Measurements from ENCODE around the gene DDX24. TPM values are rescaled to one million over a fixed set of nuclear protein-coding genes. Genes with fewer than 3 reads are reported as not detected.

The DDX24 gene
- total RNA-seq, 1 donor from 2014 or later: 206 TPM

DNA sequence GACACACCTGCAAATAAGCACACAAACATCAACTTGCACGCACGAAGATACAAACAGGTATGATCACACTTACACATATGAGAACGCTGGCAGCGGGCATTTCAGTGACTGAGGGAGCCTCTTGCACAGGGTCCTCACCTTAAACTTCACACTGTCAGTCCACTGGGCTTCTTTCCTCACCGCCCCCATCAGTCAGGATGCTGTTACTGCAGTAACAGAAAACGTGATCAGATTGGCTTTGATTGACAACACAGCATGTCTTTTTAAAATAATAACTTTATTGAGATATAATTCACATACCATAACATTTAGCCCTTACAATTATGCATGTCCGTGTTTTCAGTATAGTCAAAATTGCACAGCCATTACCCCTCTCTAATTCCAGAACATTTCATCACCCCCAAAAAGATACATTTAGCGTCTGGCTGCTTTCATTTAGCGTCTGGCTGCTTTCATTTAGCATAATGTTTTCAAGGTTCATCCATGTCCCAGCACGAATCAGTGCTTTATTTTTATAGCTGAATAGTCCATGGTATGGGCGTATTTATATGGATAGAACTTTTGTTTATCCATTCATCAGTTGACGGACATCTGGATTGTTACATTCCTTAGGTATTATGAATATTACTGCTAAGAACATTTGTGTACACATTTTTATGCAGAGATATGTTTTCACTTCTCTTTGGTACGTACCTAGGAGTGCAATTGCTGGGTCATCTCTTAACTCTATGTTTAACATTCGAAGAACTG, 75.5 kb downstream of the DDX24 start:
- Histone ChIP-seq H3K9me3 (ENCODE audit: insufficient read depth, low read depth, low read length) (no peaks in the 10 kb centered on the region), H3K4me1 (ENCODE audit: insufficient read depth, low read length) (peaks cover 5% of the 10 kb centered on the region), H3K79me2 (ENCODE audit: insufficient read depth, low read length) (no peaks in the 10 kb centered on the region), H3K4me3 (ENCODE audit: insufficient read depth, low read depth, low read length) (no peak overlapping the region), H3K4me2 (ENCODE audit: low read length) (no peak overlapping the region), H3K36me3 (ENCODE audit: insufficient read depth, low read length) (no peaks in the 10 kb centered on the region), H3K27ac (ENCODE audit: low read depth, low read length) (no peak overlapping the region), H4K20me1 (ENCODE audit: insufficient read depth, low read length) (no peaks in the 10 kb centered on the region), H2AFZ (ENCODE audit: low read depth, low read length) (no peak overlapping the region), H3K9ac (ENCODE audit: low read length) (no peak overlapping the region), H3K27me3 (ENCODE audit: insufficient read depth, low read length) (peaks cover 24% of the 10 kb centered on the region)
- TF ChIP-seq, protein P1, sequence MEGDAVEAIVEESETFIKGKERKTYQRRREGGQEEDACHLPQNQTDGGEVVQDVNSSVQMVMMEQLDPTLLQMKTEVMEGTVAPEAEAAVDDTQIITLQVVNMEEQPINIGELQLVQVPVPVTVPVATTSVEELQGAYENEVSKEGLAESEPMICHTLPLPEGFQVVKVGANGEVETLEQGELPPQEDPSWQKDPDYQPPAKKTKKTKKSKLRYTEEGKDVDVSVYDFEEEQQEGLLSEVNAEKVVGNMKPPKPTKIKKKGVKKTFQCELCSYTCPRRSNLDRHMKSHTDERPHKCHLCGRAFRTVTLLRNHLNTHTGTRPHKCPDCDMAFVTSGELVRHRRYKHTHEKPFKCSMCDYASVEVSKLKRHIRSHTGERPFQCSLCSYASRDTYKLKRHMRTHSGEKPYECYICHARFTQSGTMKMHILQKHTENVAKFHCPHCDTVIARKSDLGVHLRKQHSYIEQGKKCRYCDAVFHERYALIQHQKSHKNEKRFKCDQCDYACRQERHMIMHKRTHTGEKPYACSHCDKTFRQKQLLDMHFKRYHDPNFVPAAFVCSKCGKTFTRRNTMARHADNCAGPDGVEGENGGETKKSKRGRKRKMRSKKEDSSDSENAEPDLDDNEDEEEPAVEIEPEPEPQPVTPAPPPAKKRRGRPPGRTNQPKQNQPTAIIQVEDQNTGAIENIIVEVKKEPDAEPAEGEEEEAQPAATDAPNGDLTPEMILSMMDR (IDR thresholded peaks at IDR 0.05; ENCODE audit: insufficient read depth, low read depth, low read length): peak; percentile 35
- TF ChIP-seq EZH2 (IDR thresholded peaks at IDR 0.05; ENCODE audit: insufficient read depth, low read length): no peak
- Mint-ChIP-seq H3K36me3 (ENCODE audit: low read depth, unreplicated experiment) (no peaks in the 10 kb centered on the region), H3K4me3 (ENCODE audit: unreplicated experiment) (no peak overlapping the region), H3K27ac (ENCODE audit: unreplicated experiment) (no peak overlapping the region), H3K4me1 (ENCODE audit: low read depth, unreplicated experiment) (peaks cover 6% of the 10 kb centered on the region), H3K27me3 (ENCODE audit: low read depth, unreplicated experiment) (peaks cover 52% of the 10 kb centered on the region), H3K9me3 (ENCODE audit: unreplicated experiment) (no peaks in the 10 kb centered on the region)
- FAIRE-seq (no peak), DNase-seq (ENCODE audit: low read depth) (no peak)

DNA sequence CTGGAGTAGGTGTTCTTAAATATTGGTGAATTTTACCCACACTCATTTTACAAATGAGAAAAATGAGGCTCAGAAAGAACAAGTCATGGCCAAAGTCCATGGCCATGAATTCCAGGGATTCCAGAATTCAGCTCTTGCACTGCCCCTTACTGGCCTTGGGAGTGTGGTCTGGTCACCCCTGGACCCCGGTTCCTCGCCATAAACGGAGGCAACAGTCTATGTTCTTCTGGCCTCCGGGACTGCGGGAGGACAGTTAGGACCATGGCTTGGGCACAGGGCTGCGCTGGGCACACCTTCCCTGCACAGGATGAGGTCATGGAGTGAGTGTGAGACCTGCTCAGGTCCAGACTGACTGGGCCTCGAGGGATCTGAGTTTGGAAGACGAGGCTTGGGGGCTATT, 77.0 kb downstream of the DDX24 start:
- Mint-ChIP-seq H3K9me3 (ENCODE audit: unreplicated experiment) (no peaks in the 10 kb centered on the region), H3K4me1 (ENCODE audit: low read depth, unreplicated experiment) (peaks cover 2% of the 10 kb centered on the region), H3K27ac (ENCODE audit: unreplicated experiment) (no peak overlapping the region), H3K27me3 (ENCODE audit: low read depth, unreplicated experiment) (peaks cover 57% of the 10 kb centered on the region), H3K4me3 (ENCODE audit: unreplicated experiment) (no peak overlapping the region), H3K36me3 (ENCODE audit: low read depth, unreplicated experiment) (no peaks in the 10 kb centered on the region)
- no peaks in the 10 kb centered on the region for H3K9me3 ChIP-seq (ENCODE audit: insufficient read depth, low read depth, low read length)
- no peak overlapping the region for H3K4me3 ChIP-seq (ENCODE audit: insufficient read depth, low read depth, low read length)
- H3K79me2 ChIP-seq (ENCODE audit: insufficient read depth, low read length): no peaks in the 10 kb centered on the region
- no peak overlapping the region for H2AFZ ChIP-seq (ENCODE audit: low read depth, low read length)
- H3K4me1 ChIP-seq (ENCODE audit: insufficient read depth, low read length): no peaks in the 10 kb centered on the region
- no peaks in the 10 kb centered on the region for H4K20me1 ChIP-seq (ENCODE audit: insufficient read depth, low read length)
- no peaks in the 10 kb centered on the region for H3K36me3 ChIP-seq (ENCODE audit: insufficient read depth, low read length)
- H3K4me2 ChIP-seq (ENCODE audit: low read length): no peak overlapping the region
- no peak overlapping the region for H3K27ac ChIP-seq (ENCODE audit: low read depth, low read length)
- peaks cover 24% of the 10 kb centered on the region for H3K27me3 ChIP-seq (ENCODE audit: insufficient read depth, low read length)
- no peak overlapping the region for H3K9ac ChIP-seq (ENCODE audit: low read length)
- FAIRE-seq: no peak
- no peak for DNase-seq (ENCODE audit: low read depth)
- TF ChIP-seq, protein P1 (IDR thresholded peaks at IDR 0.05; ENCODE audit: insufficient read depth, low read depth, low read length): no peak
- TF ChIP-seq EZH2 (IDR thresholded peaks at IDR 0.05; ENCODE audit: insufficient read depth, low read length): no peak

DNA sequence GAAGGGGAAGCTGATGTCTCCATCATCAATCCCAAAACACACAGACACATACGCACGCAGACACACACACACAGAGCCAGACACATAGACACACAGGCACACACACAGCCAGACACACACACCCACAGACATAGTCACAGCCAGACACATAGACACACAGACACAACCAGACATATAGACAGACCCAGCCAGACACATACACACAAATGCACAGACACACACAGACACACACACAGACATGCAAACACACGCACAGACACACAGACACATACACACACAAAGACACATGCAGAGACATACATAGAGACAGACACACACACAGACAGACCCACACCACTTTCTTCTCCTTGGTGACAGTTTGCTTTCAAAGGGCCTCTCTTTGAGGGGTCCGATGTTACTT, 77.6 kb downstream of the DDX24 start:
- Histone ChIP-seq H2AFZ (ENCODE audit: low read depth, low read length) (no peak overlapping the region), H3K79me2 (ENCODE audit: insufficient read depth, low read length) (no peaks in the 10 kb centered on the region), H3K27me3 (ENCODE audit: insufficient read depth, low read length) (peaks cover 22% of the 10 kb centered on the region), H3K4me2 (ENCODE audit: low read length) (no peak overlapping the region), H3K36me3 (ENCODE audit: insufficient read depth, low read length) (no peaks in the 10 kb centered on the region), H3K4me1 (ENCODE audit: insufficient read depth, low read length) (no peaks in the 10 kb centered on the region), H3K9me3 (ENCODE audit: insufficient read depth, low read depth, low read length) (no peaks in the 10 kb centered on the region), H3K27ac (ENCODE audit: low read depth, low read length) (no peak overlapping the region), H3K4me3 (ENCODE audit: insufficient read depth, low read depth, low read length) (no peak overlapping the region), H3K9ac (ENCODE audit: low read length) (no peak overlapping the region), H4K20me1 (ENCODE audit: insufficient read depth, low read length) (no peaks in the 10 kb centered on the region)
- DNase-seq (ENCODE audit: low read depth) (no peak), FAIRE-seq (no peak)
- no peaks in the 10 kb centered on the region for H3K9me3 Mint-ChIP-seq (ENCODE audit: unreplicated experiment)
- H3K36me3 Mint-ChIP-seq (ENCODE audit: low read depth, unreplicated experiment): no peaks in the 10 kb centered on the region
- no peak overlapping the region for H3K4me3 Mint-ChIP-seq (ENCODE audit: unreplicated experiment)
- no peak overlapping the region for H3K27ac Mint-ChIP-seq (ENCODE audit: unreplicated experiment)
- H3K4me1 Mint-ChIP-seq (ENCODE audit: low read depth, unreplicated experiment): peaks cover 2% of the 10 kb centered on the region
- H3K27me3 Mint-ChIP-seq (ENCODE audit: low read depth, unreplicated experiment): peaks cover 59% of the 10 kb centered on the region
- TF ChIP-seq, protein P1 (IDR thresholded peaks at IDR 0.05; ENCODE audit: insufficient read depth, low read depth, low read length): no peak
- TF ChIP-seq EZH2 (IDR thresholded peaks at IDR 0.05; ENCODE audit: insufficient read depth, low read length): no peak
